GM19193 (cell line): ENCODE measurements around the gene NBPF10.
"Not testable (repeated sequence)": the region's sequence is repeated elsewhere in the genome, so short reads cannot be mapped to it uniquely, and the experiment has no call there.

Experiments used
- POLR2A ChIP-seq: IDR thresholded peaks from 4 replicates; pipeline ENCODE4 v1.6.1; 2011; ENCODE audit not compliant: insufficient read depth, insufficient read length; ENCODE audit errors: extremely low read depth

NBPF10 gene, protein sequence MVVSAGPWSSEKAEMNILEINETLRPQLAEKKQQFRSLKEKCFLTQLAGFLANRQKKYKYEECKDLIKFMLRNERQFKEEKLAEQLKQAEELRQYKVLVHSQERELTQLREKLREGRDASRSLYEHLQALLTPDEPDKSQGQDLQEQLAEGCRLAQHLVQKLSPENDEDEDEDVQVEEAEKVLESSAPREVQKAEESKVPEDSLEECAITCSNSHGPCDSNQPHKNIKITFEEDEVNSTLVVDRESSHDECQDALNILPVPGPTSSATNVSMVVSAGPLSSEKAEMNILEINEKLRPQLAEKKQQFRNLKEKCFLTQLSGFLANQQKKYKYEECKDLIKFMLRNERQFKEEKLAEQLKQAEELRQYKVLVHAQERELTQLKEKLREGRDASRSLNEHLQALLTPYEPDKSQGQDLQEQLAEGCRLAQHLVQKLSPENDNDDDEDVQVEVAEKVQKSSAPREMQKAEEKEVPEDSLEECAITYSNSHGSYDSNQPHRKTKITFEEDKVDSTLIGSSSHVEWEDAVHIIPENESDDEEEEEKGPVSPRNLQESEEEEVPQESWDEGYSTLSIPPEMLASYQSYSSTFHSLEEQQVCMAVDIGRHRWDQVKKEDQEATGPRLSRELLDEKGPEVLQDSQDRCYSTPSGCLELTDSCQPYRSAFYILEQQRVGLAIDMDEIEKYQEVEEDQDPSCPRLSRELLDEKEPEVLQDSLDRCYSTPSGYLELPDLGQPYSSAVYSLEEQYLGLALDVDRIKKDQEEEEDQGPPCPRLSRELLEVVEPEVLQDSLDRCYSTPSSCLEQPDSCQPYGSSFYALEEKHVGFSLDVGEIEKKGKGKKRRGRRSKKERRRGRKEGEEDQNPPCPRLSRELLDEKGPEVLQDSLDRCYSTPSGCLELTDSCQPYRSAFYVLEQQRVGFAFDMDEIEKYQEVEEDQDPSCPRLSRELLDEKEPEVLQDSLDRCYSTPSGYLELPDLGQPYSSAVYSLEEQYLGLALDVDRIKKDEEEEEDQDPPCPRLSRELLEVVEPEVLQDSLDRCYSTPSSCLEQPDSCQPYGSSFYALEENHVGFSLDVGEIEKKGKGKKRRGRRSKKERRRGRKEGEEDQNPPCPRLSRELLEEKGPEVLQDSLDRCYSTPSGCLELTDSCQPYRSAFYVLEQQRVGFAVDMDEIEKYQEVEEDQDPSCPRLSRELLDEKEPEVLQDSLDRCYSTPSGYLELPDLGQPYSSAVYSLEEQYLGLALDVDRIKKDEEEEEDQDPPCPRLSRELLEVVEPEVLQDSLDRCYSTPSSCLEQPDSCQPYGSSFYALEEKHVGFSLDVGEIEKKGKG (N-terminal part only)

DNA sequence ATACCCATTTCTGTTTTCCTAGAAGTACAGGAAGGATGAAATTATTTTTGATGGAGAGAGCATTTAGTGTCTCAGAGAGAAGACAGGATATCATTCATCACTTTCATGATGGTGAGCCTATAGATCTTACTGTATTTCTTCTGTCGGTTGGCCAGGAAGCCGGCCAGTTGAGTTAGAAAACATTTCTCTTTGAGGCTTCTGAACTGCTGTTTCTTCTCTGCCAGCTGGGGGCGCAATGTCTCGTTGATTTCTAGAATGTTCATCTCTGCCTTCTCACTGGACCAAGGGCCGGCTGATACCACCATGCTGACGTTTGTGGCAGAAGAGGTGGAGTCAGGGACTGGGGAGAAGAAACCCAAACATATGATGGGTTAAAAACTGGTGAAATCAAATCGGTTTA lies at the start of gene NBPF10:
Gene NBPF10, minus strand, starts transcription at position 340 of the 400 bp plus-strand sequence. Its CDS starts 35 bp downstream, at position 305.
- not testable (repeated sequence) for TF ChIP-seq POLR2A
